DOHH2 (cell line): ENCODE measurements around the gene SLC1A2.

ENCODE experiments used
- EZH2phosphoT487 ChIP-seq: fragments of 200-600 bp; sonication (generic); IDR thresholded peaks from 2 replicates; pipeline ENCODE4 v1.6.1; 2017; ENCODE audit warnings: borderline replicate concordance, mild to moderate bottlenecking, antibody characterized with exemption, low read length, moderate library complexity, mixed read lengths
- TF ChIP-seq, protein P1 (sequence below): fragments of 200-600 bp; sonication (generic); IDR thresholded peaks from one replicate; pipeline ENCODE4 v1.5.1; 2014; ENCODE audit warnings: antibody characterized with exemption, mild to moderate bottlenecking, low read depth, low read length; ENCODE audit not compliant: poor library complexity, severe bottlenecking

DNA sequence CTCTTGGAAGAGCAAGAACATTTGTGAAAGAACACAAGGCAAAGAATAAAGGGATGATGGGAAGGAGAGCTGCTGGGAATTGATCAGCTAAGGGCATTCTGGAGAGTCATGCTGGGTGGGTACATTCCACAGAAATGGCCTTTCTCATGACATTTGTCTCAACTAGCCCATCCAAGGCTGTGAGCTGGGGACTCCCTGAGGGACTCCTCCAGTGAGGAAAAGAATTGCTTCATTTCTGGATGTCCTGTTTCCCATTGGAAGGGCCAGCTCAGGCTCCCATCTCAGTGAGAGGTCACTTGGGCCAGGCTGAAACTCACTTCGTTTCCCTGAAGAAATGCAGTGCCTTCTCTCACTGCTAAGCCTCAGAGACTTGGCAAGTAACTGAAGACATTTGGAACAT is 173.6 kb downstream of the SLC1A2 start:
- TF ChIP-seq, protein P1, sequence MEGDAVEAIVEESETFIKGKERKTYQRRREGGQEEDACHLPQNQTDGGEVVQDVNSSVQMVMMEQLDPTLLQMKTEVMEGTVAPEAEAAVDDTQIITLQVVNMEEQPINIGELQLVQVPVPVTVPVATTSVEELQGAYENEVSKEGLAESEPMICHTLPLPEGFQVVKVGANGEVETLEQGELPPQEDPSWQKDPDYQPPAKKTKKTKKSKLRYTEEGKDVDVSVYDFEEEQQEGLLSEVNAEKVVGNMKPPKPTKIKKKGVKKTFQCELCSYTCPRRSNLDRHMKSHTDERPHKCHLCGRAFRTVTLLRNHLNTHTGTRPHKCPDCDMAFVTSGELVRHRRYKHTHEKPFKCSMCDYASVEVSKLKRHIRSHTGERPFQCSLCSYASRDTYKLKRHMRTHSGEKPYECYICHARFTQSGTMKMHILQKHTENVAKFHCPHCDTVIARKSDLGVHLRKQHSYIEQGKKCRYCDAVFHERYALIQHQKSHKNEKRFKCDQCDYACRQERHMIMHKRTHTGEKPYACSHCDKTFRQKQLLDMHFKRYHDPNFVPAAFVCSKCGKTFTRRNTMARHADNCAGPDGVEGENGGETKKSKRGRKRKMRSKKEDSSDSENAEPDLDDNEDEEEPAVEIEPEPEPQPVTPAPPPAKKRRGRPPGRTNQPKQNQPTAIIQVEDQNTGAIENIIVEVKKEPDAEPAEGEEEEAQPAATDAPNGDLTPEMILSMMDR: no peak
- TF ChIP-seq EZH2phosphoT487: no peak
